Endothelial cell of umbilical vein (primary cell): ENCODE data around the gene ABCD1.

Source experiments
- CTCF ChIP-seq, 2 donors: IDR thresholded peaks; 1 replicate in 1 of 2; 2 replicates in 1 of 2; pipeline ENCODE4 v1.5.1; 2011; ENCODE audit warnings: low read length in 2 of 2, mild to moderate bottlenecking in 2 of 2, moderate library complexity in 2 of 2, control low read depth in 1 of 2, inconsistent platforms in 1 of 2, low read depth in 1 of 2; ENCODE audit not compliant: insufficient read depth in 1 of 2; ENCODE audit errors: extremely low read depth in 1 of 2
- EZH2 ChIP-seq: IDR thresholded peaks from 2 replicates; pipeline ENCODE4 v1.6.1; 2012; ENCODE audit warnings: borderline replicate concordance, low read depth, mild to moderate bottlenecking, moderate library complexity, low read length, inconsistent platforms; ENCODE audit not compliant: severe bottlenecking
- GATA2 ChIP-seq: IDR thresholded peaks from 2 replicates; pipeline ENCODE4 v1.7.0; 2011; ENCODE audit warnings: low read depth, mild to moderate bottlenecking, moderate library complexity, mixed read lengths, low read length; ENCODE audit not compliant: insufficient read length, insufficient read depth
- MAX ChIP-seq: IDR thresholded peaks from 2 replicates; pipeline ENCODE4 v1.6.1; 2011; ENCODE audit not compliant: insufficient read depth, insufficient read length
- MYC ChIP-seq: IDR thresholded peaks from one replicate; pipeline ENCODE4 v1.6.1; 2011; ENCODE audit warnings: mild to moderate bottlenecking, low read depth, low read length
- POLR2A ChIP-seq: IDR thresholded peaks from 2 replicates; pipeline ENCODE4 v1.6.1; 2012; ENCODE audit warnings: low read depth, mild to moderate bottlenecking, control low read depth, low read length
- POLR2AphosphoS5 ChIP-seq: IDR thresholded peaks from 2 replicates; pipeline ENCODE4 v1.6.1; 2012; ENCODE audit warnings: low read depth, mild to moderate bottlenecking, control low read depth, low read length, moderate library complexity; ENCODE audit not compliant: insufficient read depth

DNA sequence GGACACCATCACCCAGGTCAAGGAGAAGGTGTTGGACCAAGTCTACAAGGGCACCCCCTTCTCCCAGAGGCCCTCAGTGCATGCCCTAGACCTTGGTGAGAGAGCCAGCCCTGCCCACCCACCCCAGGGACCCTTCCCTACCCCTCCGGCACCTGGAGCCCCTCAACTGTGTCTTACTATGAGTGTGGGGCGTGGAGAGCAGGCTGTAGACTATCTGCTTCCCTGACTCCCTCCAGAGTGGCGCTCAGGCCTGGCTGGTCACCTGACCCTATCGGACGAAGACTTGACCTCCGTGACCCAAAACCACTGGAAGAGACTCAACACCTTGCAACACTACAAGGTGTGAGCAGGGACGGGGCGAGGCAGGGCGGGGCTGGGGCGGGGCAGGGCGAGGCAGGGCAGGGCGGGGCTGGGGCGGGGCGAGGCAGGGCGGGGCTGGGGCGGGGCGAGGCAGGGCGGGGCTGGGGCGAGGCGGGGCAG, 51.5 kb downstream of the ABCD1 start:
- no peak for TF ChIP-seq EZH2
- TF ChIP-seq CTCF (IDR thresholded peaks at IDR 0.05; ENCODE audit: extremely low read depth in 1 of 2, insufficient read depth in 1 of 2, low read depth in 1 of 2, low read length in 2 of 2): no peak
- TF ChIP-seq POLR2A: no peak
- no peak for TF ChIP-seq POLR2AphosphoS5
- no peak for TF ChIP-seq MAX
- TF ChIP-seq GATA2: no peak
- TF ChIP-seq MYC: no peak
